HG03097 (cell line): ENCODE data around the gene ACVR1B.
A peak's percentile ranks its signal among the peaks of the same experiment; 100 is the strongest.

Experiments used
- ATAC-seq: cut with Tn5 transposase; IDR thresholded peaks from one replicate; pipeline ENCODE4 v1.9.1; 2021; ENCODE audit not compliant: unreplicated experiment, low FRiP score

Gene ACVR1B

GRCh38 chr12:52018433-52019112 is 67.1 kb downstream of the ACVR1B start:
- ATAC-seq = no peak

- ATAC-seq = no peak
Observed at GRCh38 chr12:52019113-52019770, 67.7 kb downstream of the ACVR1B start.

GRCh38 chr12:52020539-52021336 is 69.2 kb downstream of the ACVR1B start:
- ATAC-seq = peak; percentile 34

GRCh38 chr12:52022841-52023181 is 71.3 kb downstream of the ACVR1B start:
- no peak for ATAC-seq

- ATAC-seq = peak; percentile 38
Observed at GRCh38 chr12:52023182-52023975, 71.9 kb downstream of the ACVR1B start.

- no peak for ATAC-seq
Observed at GRCh38 chr12:52023976-52024688, 72.6 kb downstream of the ACVR1B start.

- ATAC-seq = no peak
Observed at GRCh38 chr12:52024845-52025230, 73.3 kb downstream of the ACVR1B start.

GRCh38 chr12:52026263-52026662 is 74.8 kb downstream of the ACVR1B start:
- ATAC-seq = no peak

GRCh38 chr12:52027085-52027843 is 75.8 kb downstream of the ACVR1B start:
- no peak for ATAC-seq

- no peak for ATAC-seq
Observed at GRCh38 chr12:52029685-52030084, 78.2 kb downstream of the ACVR1B start.

- ATAC-seq = no peak
Observed at GRCh38 chr12:52032446-52032803, 80.9 kb downstream of the ACVR1B start.

GRCh38 chr12:52032804-52033445 is 81.4 kb downstream of the ACVR1B start:
- ATAC-seq = peak; percentile 85

GRCh38 chr12:52033446-52034140 is 82.1 kb downstream of the ACVR1B start:
- ATAC-seq = no peak

GRCh38 chr12:52035190-52035589 is 83.7 kb downstream of the ACVR1B start:
- no peak for ATAC-seq

- no peak for ATAC-seq
Observed at GRCh38 chr12:52035926-52036325, 84.4 kb downstream of the ACVR1B start.

GRCh38 chr12:52036587-52037171 is 85.2 kb downstream of the ACVR1B start:
- peak; percentile 38 for ATAC-seq

GRCh38 chr12:52037248-52037861 is 85.9 kb downstream of the ACVR1B start:
- no peak for ATAC-seq

- ATAC-seq = no peak
Observed at GRCh38 chr12:52038447-52038846, 86.9 kb downstream of the ACVR1B start.
